HG03045 (cell line): Measurements from ENCODE around the gene SYNE1.

Experiments used
- ATAC-seq: cut with Tn5 transposase; IDR thresholded peaks from one replicate; pipeline ENCODE4 v1.9.1; 2021; ENCODE audit warnings: mild to moderate bottlenecking, moderate library complexity; ENCODE audit not compliant: unreplicated experiment

SYNE1 gene

GRCh38 chr6:152201120-152201519, 436.0 kb downstream of the SYNE1 start:
- ATAC-seq = no peak

GRCh38 chr6:152195896-152196295, 441.3 kb downstream of the SYNE1 start:
- no peak for ATAC-seq

DNA sequence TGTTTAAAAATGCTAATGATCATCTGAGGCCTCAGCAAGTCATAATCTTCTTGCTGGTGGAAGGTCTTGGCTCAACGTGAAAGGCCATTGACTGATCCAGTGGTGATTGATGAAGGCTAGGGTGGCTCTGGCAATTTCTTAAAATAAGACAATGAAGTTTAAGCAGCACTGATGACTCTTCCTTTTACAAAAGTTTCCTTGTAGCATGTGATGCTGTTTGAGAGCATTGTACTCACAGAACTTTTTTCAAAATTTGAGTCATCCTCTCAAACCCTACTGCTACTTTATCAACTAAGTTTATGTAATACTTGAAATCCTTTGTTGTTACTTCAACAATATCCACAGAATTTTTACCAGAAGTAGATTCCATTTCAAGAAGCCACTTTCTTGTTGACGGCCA, 447.4 kb downstream of the SYNE1 start:
- no peak for ATAC-seq

DNA sequence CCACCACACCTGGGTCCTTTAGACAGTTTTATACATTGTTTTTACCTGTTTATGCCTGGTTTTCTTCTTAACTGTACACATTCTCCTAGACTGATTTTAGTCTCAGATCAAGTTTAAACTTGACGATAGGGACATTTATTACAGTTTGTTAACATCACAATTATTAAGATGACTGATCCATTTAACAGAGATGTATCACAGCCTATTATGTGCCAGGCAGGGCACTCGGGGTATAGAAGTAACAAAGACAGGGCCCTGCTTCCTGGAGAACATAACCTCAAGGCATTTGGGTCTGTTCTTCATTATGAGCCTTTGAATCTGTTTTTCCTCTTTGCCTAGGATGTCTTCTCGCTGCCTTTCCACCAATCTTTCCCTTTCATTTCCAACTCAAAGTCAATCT, 449.2 kb downstream of the SYNE1 start:
- no peak for ATAC-seq

GRCh38 chr6:152186840-152187239, 450.3 kb downstream of the SYNE1 start:
- no peak for ATAC-seq

DNA sequence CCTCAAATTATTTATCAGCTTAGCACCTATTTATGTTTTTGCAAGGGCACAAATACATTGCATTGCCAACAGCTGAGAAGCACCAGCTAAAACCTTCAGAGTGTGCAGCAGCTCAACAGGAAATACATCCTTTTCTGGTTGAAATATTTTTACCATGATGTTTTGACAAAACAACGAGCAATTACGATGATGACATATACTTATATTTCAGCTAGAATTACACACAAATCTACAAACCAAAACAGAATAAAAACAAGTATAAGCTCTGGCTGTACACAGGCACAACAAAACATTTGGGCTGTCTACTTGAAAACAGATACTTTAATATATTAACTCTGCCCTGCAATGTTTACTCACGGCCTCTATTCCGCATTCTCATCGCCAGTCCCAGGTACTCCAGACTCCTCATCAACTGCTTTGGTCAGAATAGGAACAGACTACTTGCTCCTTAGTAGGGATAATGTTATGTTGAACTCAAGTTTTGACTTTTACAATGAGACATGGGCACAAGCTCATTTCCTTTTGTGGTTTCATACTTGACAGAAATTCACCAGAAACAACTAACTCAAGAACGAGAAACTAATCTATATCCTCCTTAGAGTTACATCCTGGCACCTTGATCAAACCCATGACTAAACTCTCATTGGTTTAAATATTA, 452.1 kb downstream of the SYNE1 start:
- ATAC-seq = no peak

- no peak for ATAC-seq
Observed at GRCh38 chr6:152184573-152184916, 452.6 kb downstream of the SYNE1 start.

DNA sequence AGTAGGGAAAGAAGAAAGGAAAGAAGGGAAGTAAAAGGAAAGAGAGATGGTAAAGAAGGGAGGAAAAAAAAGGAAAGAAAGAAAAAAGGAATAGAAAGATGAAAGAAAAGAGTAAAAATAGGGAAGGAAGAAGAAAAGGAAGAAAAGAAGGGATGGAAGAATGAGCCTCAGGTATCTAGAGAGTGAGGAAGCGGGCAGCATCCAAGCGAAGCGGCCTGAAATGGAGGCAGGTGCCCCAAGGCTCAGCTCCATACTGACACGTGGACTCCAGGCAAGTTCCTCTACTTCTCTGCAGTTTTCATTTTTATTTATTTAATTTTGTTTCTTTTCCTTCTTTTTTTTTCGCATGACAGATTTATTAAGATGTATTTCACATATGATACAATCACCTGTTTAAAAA, 456.6 kb downstream of the SYNE1 start:
- ATAC-seq = no peak

DNA sequence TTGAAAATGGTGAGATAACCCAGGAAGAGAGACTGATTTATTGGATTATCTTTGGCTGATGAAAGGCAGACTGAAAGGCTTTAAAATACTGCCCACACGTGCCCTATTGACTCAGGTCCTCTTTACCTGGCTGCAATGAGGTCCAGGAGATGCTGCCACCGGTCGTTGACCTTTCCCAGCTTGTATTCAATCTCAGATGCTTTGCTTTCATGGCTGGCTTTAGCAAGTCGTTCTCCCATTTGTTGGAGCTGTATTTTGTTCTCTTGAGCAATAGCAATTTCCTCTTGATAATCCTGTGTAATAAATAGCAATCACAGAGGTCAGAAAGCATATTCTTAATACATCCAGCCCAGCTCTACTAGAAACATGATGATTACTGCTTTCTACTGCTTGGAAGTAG, 460.9 kb downstream of the SYNE1 start:
- ATAC-seq = no peak

GRCh38 chr6:152173957-152174356, 463.2 kb downstream of the SYNE1 start:
- ATAC-seq = no peak

- ATAC-seq = no peak
Observed at GRCh38 chr6:152173321-152173720, 463.8 kb downstream of the SYNE1 start.

DNA sequence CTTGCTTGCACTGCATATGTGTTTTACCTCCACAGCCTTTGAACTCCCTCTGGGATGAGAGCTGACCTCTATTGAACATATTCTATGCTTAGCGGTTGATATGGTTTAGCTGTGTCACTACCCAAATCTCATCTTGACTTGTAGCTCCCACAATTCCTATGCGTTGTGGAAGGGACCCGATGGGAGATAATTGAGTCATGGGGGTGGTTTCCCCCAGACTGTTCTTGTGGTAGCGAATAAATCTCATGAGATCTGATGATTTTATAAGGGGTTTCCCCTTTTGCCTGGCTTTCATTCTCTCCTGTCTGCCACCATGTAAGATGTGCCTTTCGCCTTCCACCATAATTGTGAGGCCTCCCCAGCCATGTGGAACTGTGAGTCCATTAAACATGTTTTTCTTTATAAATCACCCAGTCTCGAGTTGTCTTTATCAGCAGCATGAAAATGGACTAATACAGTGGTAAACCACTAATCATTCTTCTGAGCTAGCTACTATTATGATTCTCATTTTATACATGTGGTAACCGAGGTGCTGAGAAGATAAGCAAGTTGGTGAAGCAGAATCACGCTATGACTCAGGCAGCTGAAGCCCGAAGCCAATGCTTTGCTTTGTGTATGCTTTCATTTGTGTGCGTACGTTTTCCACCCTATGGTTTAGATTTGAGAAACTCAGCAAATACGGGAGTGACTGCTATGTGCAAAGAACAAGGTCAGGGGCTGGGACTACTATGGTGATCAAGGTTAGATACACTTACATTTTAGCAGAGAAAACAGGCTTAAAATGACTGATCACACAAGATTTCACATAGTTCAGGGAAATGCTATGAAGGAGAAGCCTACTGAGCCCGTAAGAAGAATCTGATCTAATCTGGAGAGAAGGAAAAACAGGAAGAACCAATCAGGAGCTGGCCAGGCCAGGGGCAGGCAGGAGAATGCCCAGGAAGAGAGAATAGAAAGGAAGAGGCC, 466.2 kb downstream of the SYNE1 start:
- ATAC-seq = peak; percentile 97

- no peak for ATAC-seq
Observed at GRCh38 chr6:152170313-152170701, 466.9 kb downstream of the SYNE1 start.

- no peak for ATAC-seq
Observed at GRCh38 chr6:152167641-152168603, 469.2 kb downstream of the SYNE1 start.

GRCh38 chr6:152166897-152167296, 470.3 kb downstream of the SYNE1 start:
- ATAC-seq = no peak

GRCh38 chr6:152166497-152166896, 470.7 kb downstream of the SYNE1 start:
- ATAC-seq = no peak

DNA sequence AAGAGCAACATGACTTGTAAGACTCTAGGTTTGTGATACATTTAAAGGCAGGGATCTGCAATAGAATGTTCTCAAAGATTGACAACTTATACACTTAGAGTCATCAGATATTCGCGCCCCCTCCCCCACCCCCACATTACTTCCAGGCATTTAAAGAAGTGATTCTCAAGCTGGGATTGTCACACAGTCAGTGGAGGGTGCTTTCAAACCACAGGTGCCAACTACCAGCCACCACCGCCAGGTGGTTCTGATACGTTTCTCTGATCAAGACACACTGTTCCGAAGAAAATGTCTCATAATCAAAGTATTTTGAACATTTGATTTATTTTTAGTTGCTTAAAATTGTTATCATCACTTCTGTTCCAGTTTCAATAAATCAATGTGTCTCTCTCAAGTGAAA, 472.2 kb downstream of the SYNE1 start:
- no peak for ATAC-seq

DNA sequence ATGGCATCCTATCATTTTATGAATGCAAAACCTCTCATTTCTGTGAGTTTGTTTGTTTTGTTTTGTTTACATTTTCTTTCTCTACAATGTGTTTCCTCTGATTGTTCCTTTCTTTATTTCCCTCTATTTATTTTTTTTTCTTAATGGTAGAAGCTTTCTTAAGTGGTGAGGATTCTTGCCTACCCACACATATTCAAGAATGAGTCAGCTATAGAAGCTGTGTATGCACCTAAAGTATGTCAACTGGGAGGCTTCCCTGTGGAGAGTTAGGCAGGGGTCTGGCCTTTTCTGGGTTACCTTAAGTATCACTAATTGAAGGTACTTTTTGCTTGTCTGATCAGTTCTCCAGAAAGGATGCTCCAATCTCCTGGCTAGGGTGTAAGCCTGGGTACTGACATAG, 475.7 kb downstream of the SYNE1 start:
- peak; percentile 53 for ATAC-seq

DNA sequence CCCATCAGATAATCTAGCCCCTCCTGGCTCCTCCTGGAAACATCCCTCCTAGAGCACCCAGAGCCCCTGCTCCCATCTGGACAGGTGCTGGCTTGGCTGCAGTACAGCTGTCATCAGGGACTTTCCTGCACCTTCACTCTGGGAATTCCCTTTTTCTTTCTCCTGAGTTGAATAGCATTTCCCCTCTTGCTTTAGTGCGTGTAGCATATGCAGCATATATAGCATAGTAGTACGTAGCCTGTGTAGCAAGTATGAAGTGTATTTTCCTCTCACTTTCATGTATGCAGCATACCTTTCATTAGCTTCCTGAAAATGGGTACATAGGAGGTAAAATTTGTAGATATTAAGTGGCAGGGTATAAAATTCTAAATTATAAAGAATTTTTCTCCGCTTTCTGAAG, 476.8 kb downstream of the SYNE1 start:
- ATAC-seq = peak; percentile 97

DNA sequence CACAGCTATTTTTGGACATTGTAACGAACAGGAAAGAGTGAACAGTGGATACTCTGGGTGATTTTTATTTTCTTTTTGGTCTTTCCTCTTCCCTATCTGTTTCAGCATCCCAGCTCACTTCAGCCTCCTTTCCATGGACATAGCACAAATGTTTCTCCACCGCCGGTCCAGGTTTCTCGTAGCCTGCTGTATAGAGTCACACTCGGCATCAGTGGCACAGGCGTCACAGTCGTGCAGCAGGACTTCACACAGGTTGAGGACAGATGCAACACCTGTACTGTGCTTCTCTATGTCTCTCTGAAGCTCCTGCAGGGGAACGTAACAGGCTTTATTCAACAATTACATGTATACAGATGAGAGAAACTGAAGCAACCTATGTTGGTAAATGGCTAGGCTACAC, 481.4 kb downstream of the SYNE1 start:
- ATAC-seq = no peak
